GM19351 (cell line): ENCODE data around the gene FFAR2.
"Not testable (repeated sequence)": the region's sequence is repeated elsewhere in the genome, so short reads cannot be mapped to it uniquely, and the experiment has no call there.

ENCODE experiments used
- ATAC-seq: cut with Tn5 transposase; IDR thresholded peaks from one replicate; pipeline ENCODE4 v1.9.1; 2021; ENCODE audit warnings: mild to moderate bottlenecking, moderate library complexity; ENCODE audit not compliant: unreplicated experiment

The FFAR2 gene

DNA sequence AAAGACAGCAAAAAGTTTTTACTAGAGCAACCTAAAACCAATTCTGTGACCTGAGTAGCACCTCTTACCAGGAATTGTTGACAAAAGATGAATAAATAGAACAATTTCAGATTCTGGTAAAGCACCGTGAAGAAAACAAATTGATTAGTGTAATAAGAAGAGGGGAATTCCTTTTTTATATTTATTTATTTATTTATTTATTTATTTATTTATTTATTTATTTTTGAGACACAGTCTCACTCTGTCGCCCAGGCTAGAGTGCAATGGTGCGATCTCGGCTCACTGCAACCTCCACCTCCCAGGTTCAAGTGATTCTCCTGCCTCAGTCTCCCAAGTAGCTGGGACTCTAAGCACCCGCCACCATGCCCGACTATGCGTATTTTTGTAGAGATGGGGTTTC is 24.7 kb upstream of the FFAR2 start:
- ATAC-seq, result not testable (repeated sequence)

DNA sequence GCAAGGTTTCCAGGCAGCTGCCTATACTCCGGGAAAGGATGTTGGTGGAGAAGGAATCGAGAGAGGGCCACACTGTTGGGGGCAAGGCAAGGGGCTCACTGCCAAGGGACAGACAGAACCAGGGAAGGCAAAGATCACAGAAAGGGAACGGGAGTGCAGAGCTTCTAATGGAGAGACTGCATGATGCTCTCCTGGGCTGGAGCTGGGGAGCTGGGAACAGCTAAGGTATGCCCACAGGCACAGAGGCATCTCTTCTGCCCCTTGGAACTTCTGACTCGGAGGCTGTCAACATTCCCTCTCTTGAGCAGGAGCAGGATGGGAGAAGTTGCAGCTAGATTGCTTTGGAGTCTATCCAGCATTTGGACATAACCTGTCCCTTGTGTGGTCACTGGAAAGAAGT is 22.4 kb upstream of the FFAR2 start:
- no peak for ATAC-seq

DNA sequence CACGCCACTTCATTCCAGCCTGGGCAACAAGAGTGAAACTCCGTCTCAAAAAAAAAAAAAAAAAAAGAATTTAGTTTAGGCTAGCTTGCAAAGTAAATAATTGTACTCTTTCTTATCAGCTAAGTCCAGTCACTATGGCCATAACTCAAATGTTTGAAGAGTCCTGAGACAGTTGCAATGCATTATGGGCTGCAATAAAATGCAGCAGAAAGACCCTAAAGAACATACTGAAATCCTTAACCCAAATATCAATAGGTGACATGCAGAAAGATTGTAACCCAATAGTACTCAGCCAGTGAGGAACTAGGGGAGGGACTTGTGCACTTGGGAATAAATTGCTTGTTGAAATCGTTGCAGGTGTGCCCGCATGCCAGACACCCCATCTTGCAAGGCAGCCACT is 20.9 kb upstream of the FFAR2 start:
- ATAC-seq, result no peak

DNA sequence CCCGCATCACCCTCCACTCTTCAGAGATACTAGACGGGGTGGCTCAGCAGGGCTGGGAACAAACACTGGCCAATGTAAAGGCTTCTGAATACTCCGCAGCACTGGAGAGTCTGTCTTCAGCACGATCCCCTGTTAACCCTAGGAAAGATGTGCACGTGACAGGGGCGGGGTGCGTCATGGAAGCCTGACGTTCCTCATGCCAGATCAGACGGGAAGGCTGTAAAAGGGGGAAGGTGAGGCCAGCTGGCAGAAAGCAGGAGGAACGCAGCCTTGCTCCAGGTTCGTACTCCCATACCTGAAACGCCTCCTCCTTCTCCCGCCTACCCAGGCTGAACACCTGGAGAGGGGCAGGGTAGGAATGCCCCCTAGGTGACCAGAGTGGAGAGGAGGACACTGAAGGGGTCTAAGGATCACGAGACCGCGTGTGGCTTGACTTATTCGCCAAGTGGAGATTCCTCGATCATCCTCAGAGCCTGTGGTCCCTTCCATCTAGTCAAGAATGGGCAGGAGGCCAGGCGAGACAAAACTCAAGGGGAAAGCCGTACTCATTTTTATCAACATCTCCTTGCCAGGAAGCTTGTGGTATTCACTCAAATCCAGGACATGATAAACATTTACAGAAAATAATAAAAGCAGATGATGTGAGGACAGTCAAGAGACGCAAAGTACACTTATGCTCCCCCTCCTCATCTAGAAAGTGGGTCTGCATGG is 18.2 kb upstream of the FFAR2 start:
- ATAC-seq, result no peak

DNA sequence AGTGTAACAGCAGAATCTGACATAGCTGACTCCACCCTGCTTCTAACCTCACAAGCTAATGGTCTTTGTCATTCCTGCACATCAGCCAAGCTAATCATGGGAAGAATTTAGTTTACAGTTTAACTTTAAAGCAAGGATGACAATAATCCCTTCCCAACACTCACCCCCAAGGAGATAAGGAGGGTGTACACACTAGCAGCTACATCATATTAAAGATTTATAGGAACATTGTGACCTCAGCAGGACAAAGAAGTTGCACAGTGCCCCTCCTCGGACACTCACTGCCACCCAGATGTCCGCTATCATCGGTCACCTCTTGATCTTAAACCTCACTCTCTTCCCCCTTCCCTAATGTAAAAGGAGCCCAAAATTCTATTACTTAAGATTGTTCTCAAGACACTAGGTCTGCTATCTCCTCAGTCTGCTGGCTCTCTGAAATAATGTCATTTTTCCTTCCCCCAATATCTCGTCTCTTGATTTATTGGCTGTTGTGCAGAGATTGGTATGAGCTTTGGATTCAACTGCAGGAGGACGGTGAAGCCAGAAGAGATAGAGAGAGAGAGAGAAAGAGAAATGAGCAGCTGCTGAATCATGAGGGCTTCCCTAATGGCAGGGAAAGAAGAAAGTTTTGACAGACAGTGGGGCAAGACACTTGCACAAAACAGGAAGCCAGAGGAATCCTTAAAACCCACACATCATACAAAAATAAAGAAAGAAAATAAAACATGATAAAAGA is 17.5 kb upstream of the FFAR2 start:
- no peak for ATAC-seq

DNA sequence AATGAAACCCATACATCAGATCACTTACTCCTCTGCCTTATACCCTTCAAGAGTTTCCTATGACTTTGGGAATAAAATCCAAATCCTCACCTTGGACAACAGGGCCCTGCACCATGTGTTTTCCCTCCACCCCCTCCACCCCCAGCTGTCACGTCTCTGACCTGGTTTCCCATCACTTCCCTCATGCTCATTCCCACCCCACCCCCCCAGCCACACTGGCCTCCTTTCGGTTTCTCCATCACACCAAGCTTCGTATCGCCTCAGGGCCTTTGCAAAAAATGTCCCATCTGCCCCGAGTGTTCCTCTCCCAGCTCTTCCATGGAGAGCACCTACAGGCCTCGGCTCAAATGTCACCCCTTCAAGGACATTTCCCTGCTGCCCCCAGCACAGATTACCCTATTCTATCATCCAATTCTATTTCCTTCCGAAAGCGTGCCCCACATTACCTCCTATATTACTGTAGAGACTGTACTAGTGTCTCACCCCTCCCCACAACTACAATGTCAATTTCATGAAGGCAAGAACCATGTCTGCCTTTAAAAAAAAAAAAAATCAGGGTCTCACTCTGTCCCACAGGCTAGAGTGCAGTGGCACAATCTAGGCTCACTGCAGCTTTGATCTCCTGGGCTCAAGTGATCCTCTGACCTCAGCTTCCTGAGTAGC is 16.8 kb upstream of the FFAR2 start:
- ATAC-seq, result no peak

DNA sequence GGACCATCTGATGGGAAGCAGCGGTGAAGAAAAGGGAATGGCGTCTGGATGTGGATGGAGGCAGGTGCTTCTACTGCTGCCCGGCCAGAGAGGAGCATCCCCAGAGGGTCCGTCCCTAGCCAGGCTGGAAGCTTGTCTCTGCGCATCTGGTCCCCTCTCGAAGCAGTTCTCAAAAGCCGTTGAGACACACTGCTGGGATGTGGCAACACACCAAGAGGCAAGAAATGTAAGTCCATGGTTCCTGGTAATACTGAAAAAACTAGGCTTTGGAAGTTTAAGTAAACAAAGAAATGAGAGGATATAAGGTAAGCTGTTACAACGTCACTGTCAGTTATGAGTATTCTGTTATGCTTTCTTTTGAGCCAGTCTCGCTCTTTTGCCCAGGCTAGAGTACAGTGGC is 15.1 kb upstream of the FFAR2 start:
- no peak for ATAC-seq

DNA sequence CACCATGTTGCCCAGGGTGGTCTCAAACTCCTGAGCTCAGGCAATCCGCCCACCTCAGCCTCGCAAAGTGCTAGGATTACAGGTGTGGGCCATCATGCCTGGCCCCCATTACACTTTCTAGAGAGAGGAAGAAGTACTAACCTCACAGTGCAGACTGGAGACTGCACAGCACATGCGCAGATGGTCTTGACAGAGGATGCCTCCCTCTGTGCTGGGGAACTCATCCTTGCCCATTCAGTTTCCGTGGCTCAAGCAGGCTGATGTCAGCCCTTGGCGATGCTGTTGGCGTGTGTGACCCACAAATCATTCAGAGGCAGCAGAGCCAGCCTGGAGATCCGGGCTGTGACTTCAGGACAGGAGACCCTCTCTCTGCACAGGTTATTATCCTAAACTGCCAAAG is 14.6 kb upstream of the FFAR2 start:
- ATAC-seq, result no peak

DNA sequence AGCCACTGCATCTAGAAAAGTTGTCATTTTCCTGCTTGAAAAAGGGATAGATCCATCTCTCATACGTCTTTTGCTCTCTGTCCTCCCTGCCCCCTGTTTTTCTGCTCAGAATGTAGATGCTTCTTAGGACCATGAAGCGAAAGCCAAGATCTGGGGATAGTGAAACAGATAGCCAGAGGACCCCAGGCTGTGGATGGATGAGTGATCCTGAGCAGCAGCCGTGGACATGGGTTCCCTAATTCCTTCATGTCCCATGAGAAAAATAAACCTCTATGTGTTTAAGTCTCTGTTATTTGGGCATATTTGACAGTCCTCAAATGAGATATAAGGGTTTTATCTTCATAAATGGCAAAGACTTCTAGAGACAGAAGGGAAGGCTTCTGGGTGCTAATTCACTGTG is 12.2 kb upstream of the FFAR2 start:
- ATAC-seq, result no peak

DNA sequence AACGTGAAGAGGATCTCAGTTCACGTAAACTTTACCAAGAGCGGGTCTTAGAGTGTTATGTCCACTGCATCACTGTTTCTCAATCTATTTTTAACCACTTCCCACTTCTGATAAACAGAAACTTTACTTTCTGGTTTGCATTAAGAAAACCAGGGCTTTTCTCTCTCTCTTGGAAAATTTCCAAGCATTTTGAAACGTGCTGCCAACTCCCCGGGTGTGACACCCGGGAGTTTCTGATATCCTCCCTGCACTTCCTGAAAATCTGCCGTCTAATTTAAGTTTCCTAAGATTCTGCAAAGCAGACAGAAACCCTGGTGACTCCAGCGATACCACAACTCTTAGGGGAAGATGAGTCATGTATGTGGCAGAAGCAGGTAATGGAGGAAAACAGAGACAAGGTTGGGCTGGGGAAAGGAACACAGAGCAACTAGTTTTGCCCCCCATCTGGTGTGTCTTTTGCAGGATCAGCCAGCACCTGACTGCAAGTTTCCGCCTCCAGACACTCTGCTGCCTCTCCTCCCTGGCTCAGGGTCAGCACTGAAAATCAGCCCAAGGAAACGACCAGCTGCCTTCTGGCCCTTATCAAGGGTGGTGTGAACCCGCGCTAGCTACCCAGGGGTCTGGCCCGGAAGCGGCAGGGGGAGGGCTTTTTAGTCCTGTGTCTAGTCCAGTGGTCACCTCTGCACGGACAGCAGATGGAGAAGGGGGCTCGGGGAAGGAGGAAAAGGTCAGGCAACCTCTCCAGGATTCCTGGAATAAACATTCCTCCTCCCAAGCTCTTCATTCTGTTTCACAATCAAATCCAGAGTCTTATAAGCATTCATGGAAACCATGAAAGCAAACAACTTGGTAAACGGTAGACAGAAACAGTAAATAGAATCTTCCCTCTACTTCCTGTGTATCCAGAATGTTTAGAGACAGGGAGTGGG is 11.3 kb upstream of the FFAR2 start:
- ATAC-seq, result no peak

DNA sequence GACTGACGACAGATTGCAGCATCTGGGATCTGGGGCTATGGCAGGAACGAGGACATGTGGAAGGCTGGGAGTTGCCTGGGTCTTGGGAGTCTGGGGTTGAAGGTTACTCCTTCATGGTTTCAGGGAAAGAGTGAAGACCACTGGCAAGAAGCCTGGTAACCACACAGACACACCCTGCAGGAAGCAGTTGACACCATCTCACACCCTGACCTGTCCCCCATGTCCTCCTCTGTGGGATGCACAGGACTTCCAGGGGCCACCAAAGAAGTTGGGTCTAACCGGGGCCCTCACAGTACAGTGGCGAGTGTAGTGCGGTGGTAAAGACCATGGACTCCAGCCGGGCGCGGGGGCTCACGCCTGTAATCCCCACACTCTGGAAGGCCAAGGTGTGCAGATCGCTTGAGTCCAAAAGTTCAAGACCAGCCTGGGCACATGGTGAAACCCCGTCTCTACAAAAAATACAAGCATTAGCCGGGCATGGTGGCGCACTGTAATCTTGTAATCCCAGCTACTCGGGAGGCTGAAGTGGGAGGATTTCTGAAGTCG is 10.6 kb upstream of the FFAR2 start:
- no peak for ATAC-seq

DNA sequence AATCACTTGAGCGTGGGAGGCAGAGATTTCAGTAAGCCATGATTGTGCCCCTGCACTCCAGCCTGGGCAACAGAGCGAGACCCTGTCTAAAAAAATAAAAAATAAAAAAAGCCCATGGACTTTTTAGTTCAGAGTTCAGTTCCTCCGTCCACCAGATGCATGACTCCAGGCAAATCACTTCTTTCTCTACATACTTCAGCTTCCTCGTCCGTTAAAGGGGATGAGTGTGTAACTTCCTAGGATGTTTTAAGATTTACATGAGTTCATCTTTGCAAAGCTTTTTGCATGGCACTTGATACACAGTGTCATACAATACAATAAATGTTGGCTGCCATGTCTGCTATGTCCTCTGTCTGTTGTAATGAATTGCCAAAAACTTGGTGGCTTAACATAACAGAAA is 10.0 kb upstream of the FFAR2 start:
- ATAC-seq, result no peak

DNA sequence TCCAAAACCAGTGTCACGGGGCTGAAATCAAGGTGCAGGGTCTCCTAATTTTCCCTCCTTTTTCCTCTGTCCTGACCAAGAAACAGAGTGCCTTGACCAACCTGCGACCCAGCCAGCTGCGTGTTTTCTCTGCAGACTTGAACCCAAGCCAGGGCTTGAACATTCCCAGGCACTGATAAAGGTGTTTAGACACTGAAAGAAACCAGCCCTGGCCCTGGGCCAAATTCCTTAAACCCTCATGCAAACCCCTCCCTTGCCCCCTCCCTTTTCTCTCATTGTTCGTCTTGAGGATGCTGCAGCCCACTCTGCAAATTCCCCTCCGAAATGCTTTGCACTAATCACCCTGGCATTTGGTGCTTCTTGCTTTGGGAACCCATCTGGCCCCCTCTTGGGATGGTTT is 9.5 kb upstream of the FFAR2 start:
- no peak for ATAC-seq

DNA sequence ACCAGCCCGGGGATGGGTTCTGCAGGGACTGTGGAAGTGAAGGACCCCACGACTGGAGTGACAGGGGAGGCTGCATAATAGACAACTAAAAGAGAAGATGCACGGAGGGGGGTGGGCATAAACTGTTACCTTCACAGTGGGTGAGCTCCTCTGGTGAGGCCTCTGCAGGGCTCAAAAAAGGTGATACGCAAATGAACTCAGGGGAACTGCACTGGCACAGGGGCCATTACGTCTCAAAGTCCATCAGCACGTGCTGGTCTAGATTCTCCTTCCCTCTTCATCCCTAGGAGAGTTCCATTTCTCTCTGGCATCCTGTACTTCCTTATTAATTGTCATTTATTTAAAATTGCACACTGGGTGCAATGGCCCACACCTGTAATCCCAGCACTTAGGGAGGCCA is 8.1 kb upstream of the FFAR2 start:
- no peak for ATAC-seq

DNA sequence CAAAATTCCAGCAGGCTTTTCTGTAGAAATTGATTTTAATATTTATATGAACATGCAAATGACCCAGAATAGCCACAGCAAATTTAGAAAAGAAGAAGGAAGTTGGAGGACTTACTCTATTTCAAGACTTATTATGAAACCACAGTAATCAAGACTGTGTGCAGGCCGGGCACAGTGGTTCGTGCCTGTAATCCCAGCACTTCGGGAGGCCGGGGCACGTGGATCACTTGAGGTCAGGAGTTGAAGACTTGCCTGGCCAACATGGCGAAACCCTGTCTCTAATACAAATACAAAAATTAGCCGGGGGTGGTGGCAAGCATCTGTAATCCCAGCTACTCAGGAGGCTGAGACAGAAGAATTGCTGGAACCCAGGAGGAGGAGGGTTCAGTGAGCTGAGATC is 6.0 kb upstream of the FFAR2 start:
- ATAC-seq, result no peak

DNA sequence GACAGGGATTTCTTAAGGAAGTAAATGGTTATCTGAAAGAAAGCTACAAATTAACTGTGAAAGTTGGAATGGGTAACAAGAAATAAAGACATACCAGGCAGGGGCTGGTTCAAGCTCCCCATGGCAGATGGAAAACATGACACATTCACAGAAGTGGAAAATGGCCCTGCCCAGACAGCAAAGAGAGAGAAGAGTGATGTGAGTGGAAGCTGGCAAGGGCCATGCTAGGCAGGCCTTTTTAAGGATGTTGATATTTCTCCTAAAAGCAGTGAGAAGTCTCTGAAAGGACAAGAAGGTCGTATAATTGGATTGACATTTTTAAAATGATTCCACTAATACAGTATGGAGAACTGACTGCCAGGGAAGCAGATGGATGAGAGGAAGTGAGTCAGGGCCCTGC is 3.3 kb upstream of the FFAR2 start:
- no peak for ATAC-seq

DNA sequence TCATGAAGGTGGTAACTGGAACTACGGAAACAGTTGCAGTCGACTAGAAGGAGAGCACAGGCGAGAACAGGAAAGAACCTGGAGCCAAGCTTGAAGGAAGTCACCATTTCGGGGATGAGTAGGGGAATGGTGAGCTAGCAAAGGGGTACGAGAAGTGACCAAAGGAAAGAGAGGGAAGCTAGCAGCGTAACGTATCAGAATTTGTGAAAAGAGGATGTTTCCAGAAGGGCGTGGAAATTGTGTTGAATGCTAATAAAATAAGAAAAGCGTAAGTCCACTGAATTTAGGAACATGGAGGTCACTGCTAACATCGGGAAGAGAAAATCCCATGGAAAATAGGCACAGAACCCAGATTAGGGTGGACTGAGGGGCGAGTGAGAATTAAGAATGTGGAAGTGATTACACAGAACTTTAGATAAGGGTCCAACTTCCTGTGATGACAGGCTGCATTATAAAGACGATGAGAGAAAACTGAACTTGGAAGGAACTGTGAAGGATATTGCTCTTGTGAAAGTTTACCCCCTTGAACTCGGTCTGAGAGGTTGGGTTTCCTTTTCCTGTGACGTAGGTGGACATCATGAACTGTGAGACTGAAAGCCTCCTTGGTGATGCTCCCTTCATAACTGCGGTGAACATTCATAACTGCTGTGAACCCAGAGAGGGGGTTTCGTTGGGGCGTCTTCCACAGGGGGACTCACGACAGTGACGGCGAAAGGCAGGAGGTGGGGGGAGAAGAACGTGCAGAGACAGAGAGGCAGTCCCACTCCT is 2.0 kb upstream of the FFAR2 start:
- no peak for ATAC-seq

DNA sequence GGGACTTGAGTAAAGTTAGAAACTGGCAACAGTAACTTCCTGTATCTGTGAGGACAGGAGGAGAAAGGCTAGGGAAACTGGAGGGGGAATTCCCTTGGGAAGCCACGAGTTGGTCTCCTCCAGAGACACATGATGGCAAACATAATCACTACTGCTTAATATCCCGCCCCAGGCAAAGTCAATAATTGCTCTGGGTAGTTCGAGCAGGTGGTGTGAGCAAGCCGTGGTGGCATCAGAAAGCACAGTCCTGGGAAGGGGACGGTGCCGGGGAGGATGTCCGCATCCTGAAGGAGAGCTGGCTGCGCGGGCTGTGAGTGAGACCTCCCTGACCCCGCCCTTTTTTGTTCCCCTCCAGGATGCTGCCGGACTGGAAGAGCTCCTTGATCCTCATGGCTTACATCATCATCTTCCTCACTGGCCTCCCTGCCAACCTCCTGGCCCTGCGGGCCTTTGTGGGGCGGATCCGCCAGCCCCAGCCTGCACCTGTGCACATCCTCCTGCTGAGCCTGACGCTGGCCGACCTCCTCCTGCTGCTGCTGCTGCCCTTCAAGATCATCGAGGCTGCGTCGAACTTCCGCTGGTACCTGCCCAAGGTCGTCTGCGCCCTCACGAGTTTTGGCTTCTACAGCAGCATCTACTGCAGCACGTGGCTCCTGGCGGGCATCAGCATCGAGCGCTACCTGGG is 1.4 kb downstream of the FFAR2 start:
- no peak for ATAC-seq

DNA sequence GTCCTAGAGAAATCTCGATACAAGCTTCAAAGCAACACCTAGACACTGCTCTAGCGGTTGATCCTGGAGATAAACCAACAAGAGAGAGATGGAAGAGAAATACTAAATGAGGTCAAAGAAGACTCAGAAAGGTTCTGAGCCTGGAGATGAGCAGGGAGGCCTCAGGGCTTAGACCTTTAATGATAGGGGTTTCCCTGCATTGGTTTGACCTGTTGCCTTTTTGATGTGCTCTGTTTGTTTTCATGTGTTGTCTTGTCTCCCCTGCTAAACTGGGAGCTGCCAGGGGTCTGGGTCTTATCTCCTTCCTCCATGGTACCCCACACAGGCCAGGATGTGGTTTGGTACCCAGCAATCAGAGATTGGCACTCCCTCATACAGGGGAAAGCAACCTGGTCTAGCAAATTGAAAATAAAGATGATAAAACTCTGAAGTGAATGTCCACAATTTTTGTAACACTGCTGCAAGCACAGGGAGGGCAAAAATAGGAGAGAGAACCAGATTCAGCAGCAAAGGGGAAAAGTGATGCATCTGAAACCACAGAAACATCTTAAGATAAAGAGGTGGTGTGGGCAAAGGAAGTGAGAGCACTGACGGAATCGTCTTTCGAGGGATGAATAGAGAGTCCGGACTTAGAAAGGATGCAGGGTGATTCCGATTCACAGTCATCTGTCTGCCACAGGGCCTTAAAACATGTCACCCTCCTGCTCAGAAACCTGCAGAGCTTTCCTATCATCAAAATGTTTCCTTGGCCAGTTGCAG is 3.5 kb downstream of the FFAR2 start:
- no peak for ATAC-seq
